NCI-H2227 (cell line): ENCODE data around the gene PRDM11.
"Not testable (repeated sequence)": the region's sequence is repeated elsewhere in the genome, so short reads cannot be mapped to it uniquely, and the experiment has no call there.

Experiments used
- DNase-seq: peaks from one replicate; lab custom pipeline; 2025; ENCODE audit not compliant: unreplicated experiment; lab: John Stamatoyannopoulos, UW

The PRDM11 gene

GRCh38 chr11:45232341-45233080, 86.1 kb downstream of the PRDM11 start:
- no peak for DNase-seq

- DNase-seq: peak; percentile 41
Observed at GRCh38 chr11:45233121-45233803, 86.8 kb downstream of the PRDM11 start.

GRCh38 chr11:45233804-45234170, 87.3 kb downstream of the PRDM11 start:
- no peak for DNase-seq

DNA sequence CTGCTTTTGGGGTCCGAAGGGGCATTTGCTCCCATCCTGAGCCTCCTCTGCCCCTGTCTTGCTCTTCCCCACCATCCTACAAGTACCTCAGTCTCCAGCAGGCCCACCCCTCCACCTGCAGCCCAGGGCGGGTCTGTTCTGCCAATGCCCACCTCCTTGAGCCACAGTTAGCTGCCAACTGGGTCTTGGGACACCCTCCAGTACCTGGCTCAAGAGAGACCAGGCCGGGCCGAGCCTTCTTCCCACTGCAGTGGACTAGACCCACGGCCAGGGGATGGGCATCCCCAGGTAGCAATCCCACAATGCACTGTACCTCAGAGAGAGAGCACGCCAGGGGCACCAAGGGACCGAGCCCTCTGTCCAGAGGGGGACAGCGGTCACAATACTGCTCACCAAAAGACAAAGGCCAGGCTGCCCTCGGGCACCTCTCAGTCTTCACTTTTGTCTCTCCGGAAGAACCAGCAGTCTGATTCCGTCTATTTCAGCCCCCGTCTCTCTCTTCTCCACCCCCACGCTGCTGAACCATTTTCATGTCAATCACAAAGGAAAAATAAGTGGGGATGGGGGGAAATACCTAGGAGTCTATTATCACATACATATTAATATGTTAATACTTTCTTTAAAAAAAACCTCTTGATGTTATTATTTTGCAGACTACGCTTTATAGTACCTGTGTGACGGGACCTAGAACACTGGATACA, 88.0 kb downstream of the PRDM11 start:
- DNase-seq: no peak

- peak; percentile 71 for DNase-seq
Observed at GRCh38 chr11:45237711-45238315, 91.4 kb downstream of the PRDM11 start.

GRCh38 chr11:45238724-45239123, 92.3 kb downstream of the PRDM11 start:
- no peak for DNase-seq

DNA sequence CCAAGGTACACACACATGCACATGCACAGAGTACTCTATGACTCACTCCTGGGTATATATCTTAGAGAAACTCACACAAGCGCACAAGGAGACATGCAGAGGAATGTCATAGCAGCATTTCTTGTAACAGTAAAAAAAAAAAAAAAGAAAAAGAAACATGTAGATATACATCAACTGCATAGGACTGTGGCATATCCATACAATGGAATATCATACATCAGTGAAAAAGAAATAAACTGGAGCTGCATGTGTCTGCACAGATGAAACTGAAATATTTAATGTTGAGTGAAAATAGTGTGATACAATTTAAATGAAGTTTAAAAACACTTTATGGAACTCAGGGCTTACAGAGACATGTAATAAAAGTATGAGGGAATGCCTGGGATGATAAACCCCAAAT, 93.3 kb downstream of the PRDM11 start:
- no peak for DNase-seq

DNA sequence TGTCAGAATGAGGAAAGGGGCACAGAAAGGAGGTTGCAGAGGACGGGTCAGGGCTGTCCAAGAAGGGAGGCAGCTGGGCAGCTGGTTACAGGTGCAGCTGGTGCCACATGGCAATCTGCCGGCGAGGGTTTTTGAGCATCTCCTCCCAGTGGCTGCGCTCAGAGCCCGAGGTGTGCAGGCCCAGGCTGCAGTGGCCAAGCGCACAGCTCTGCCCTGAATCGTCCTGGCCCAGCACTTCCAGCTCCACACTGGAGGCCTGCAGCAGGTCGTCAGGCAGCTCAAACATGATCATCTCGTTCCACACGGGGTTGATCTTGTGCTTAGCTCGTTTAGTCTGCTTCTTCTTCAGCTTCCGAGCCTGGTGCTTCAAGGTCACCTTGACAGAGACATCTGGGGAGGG, 97.5 kb downstream of the PRDM11 start:
- DNase-seq: no peak

- DNase-seq: no peak
Observed at GRCh38 chr11:45245218-45246045, 99.0 kb downstream of the PRDM11 start.

GRCh38 chr11:45246241-45246640, 99.8 kb downstream of the PRDM11 start:
- no peak for DNase-seq

DNA sequence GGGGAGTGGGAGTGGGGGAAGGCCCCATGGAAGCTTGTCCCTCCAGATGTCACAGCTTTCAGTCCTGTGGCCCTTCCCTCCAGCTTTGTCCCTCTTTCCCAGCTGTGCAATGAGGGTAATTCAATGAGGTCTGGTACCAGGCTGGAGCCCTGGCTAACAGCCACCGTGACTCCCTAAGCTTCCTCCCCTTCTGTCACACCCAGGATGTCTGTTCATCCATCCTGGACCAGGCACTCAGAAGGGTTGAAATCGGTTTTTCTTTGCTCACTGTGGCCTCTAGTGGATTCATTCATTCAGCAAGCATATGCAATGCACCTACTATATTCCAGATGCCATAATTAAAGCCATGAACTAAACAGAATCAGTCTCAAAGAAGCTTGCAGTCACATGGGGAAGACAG, 101.0 kb downstream of the PRDM11 start:
- DNase-seq: no peak

DNA sequence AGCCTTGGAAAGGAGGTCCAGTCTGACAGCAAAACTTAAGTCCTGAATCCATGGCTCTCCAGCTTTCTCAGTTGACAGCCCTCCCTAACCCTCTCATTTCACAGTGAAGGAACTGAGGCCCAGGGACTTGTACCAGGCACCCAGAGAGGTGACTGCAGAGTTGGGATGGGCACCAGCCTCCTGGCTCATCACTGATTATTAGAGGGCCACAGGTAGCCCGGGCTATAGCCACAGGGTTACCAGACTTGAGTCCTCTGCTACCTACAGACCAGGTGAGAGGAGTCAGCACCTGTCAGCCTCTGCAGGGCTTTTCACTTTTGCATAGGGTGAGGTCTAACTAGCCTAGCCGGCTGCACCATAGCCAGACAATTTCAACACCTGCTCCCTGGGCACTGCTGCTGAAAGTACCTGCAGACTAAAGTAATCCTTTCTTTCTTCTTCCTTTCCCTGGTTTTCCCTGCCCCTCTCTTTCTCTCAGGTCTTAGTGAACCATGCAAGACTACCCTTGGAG, 102.1 kb downstream of the PRDM11 start:
- DNase-seq: no peak

DNA sequence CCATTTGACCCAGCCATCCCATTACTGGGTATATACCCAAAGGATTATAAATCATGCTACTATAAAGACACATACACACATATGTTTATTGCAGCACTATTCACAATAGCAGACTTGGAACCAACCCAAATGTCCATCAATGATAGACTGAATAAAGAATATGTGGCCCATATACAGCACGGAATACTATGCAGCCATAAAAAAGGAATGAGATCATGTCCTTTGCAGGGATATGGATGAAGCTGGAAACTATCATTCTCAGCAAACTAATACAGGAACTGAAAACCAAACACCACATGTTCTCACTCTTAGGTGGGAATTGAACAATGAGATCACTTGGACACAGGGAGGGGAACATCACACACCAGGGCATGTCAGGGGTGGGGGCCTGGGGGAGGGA, 102.9 kb downstream of the PRDM11 start:
- not testable (repeated sequence) for DNase-seq

DNA sequence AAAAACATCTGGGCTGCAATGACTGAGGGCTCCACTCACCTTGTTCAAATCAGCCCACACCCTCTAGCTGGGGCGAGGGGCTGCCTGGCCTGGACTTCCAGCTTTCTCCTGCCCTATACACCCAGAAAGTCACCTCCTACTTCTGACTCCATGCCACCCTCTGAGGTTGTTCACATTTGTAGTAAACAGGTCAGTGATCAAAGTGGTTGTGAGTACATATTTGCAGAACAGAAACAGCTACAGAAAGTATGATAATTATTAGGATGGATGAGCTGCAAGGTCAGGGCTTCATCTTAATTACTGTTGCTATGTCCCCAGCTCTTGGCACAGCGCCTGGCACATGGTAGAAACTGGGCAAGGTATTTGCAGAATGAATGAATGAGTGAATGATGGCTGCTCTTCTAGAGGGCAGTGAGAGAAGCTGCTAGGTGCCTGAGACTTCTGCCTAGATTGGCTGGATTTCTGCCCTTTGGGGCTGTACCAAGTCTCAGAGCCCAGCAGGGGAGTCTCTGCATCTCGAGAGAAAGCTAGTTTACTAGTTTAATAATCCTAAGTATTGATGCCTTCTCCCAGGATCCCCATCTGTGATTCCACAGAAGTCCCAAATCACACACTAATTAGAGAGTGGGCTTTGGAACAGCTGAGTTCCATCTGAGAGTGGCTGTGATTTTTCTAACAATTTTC, 103.7 kb downstream of the PRDM11 start:
- no peak for DNase-seq

DNA sequence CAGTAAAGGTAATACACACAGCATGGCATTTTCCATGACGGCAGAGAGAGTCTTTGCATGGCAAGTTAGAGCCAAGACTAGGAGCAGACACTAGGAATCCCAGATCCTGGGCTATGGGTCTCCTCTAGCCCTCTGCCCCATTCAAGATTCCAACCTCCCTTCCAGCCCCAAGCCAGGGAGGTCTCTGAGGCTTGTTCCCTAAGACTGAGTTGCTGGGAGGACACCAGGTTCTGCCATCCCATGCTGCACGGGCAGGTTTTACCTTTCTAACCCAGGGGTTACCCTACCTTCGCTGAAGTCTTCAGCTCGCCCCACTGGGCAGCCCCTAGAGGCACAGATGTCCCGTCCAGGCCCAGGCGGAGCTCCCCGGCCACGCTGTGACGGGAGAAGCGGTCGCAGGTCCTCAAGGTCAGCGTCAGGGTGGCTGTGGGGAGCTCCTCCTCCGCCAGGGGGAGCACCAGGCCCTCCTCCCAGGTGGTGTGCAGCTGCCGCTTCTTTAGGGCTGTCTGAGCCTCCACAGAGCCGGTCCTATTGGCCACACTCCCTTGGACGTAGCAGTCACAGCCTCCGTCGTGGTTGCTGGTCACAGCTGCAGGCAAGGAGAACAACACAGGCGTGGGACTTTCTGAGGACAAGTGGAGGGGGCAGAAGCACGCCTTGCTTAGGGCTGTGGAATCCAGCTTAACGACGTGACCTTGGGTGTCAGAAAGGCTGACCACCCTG, 105.9 kb downstream of the PRDM11 start:
- no peak for DNase-seq

DNA sequence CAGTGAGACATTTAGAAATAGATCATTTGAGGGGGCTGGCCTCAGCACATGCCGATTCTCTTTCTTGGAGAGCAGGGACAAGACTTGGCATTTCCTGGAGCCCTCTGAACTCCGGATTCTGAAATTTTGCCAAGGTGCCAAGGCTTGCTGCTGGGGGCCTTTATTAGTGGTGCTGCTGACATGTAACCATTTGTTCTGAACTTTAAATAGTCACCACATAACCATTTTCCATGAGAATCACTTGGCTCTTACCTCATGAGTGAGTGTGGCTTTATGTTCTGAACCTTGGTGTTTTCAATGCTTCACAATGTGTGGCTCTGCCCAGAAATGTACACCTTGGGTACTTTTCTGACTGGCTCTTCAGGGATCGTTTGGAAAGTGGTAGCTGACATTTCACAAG, 106.4 kb downstream of the PRDM11 start:
- no peak for DNase-seq

DNA sequence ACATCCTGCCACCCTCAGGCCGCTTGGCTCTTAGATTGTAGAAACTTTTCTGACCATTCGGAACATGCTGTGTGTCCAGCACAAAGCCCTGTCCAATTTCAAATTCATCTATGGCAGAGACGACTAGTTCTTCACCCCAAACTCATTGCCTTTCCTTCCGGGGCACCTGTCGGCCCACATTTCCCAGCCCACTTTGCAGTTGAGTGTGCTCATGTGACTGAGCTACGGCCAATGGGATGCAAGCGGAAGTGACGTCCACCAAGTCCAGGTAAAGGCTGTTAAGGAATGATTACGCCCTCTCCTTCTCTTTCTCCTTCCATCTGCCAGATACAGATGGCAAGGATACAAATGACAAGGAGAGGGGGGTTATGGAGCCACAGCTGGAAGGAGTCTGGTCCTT, 107.2 kb downstream of the PRDM11 start:
- DNase-seq: no peak

GRCh38 chr11:45254070-45254469, 107.6 kb downstream of the PRDM11 start:
- no peak for DNase-seq

- no peak for DNase-seq
Observed at GRCh38 chr11:45258982-45259530, 112.6 kb downstream of the PRDM11 start.
